Measurements from ENCODE around the gene AJM1.

GRCh38 chr9:136855461-136856078 lies 13.3 kb downstream of the AJM1 start:
- TF ChIP-seq EZH2 (IDR thresholded peaks at IDR 0.05; ENCODE audit: low read depth): no peak
- TF ChIP-seq, protein P1, sequence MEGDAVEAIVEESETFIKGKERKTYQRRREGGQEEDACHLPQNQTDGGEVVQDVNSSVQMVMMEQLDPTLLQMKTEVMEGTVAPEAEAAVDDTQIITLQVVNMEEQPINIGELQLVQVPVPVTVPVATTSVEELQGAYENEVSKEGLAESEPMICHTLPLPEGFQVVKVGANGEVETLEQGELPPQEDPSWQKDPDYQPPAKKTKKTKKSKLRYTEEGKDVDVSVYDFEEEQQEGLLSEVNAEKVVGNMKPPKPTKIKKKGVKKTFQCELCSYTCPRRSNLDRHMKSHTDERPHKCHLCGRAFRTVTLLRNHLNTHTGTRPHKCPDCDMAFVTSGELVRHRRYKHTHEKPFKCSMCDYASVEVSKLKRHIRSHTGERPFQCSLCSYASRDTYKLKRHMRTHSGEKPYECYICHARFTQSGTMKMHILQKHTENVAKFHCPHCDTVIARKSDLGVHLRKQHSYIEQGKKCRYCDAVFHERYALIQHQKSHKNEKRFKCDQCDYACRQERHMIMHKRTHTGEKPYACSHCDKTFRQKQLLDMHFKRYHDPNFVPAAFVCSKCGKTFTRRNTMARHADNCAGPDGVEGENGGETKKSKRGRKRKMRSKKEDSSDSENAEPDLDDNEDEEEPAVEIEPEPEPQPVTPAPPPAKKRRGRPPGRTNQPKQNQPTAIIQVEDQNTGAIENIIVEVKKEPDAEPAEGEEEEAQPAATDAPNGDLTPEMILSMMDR (conservative IDR thresholded peaks at IDR 0.05): no peak

Data from PC-9 (cell line).